HG02623 (cell line): ENCODE measurements around the gene NIF3L1.
"Not testable (repeated sequence)": the region's sequence is repeated elsewhere in the genome, so short reads cannot be mapped to it uniquely, and the experiment has no call there.

ENCODE experiments used
- ATAC-seq: cut with Tn5 transposase; IDR thresholded peaks from one replicate; pipeline ENCODE4 v1.9.1; 2021; ENCODE audit warnings: moderate library complexity; ENCODE audit not compliant: unreplicated experiment

NIF3L1 gene

GRCh38 chr2:200869014-200869413 lies 20.2 kb upstream of the NIF3L1 start:
- ATAC-seq, result no peak

GRCh38 chr2:200871151-200871550 lies 18.0 kb upstream of the NIF3L1 start:
- ATAC-seq, result no peak

GRCh38 chr2:200873560-200873959 lies 15.6 kb upstream of the NIF3L1 start:
- no peak for ATAC-seq

- ATAC-seq, result no peak
Observed at GRCh38 chr2:200877443-200877842, 11.7 kb upstream of the NIF3L1 start.

GRCh38 chr2:200878289-200878880 lies 10.8 kb upstream of the NIF3L1 start:
- ATAC-seq, result no peak

- not testable (repeated sequence) for ATAC-seq
Observed at GRCh38 chr2:200881715-200882249, 7.4 kb upstream of the NIF3L1 start.

GRCh38 chr2:200899482-200899881 lies 10.3 kb downstream of the NIF3L1 start:
- ATAC-seq, result no peak

- ATAC-seq, result peak; percentile 98
Observed at GRCh38 chr2:200901459-200902072, 12.4 kb downstream of the NIF3L1 start.

GRCh38 chr2:200905618-200906296 lies 16.6 kb downstream of the NIF3L1 start:
- ATAC-seq, result no peak

- ATAC-seq, result no peak
Observed at GRCh38 chr2:200909958-200910357, 20.8 kb downstream of the NIF3L1 start.

GRCh38 chr2:200913654-200914053 lies 24.5 kb downstream of the NIF3L1 start:
- ATAC-seq, result no peak

- ATAC-seq, result no peak
Observed at GRCh38 chr2:200922439-200922838, 33.3 kb downstream of the NIF3L1 start.

GRCh38 chr2:200929334-200930249 lies 40.4 kb downstream of the NIF3L1 start:
- no peak for ATAC-seq

GRCh38 chr2:200930947-200931626 lies 41.9 kb downstream of the NIF3L1 start:
- ATAC-seq, result no peak

- ATAC-seq, result no peak
Observed at GRCh38 chr2:200939832-200940231, 50.7 kb downstream of the NIF3L1 start.

GRCh38 chr2:200943527-200944105 lies 54.4 kb downstream of the NIF3L1 start:
- no peak for ATAC-seq

- no peak for ATAC-seq
Observed at GRCh38 chr2:200944467-200945394, 55.6 kb downstream of the NIF3L1 start.

- ATAC-seq, result no peak
Observed at GRCh38 chr2:200945395-200945729, 56.2 kb downstream of the NIF3L1 start.

GRCh38 chr2:200950378-200950777 lies 61.2 kb downstream of the NIF3L1 start:
- ATAC-seq, result no peak
